OCI-LY7 (cell line): Measurements from ENCODE around the gene PLA2G2D. TPM values are rescaled to one million over a fixed set of nuclear protein-coding genes. Genes with fewer than 3 reads are reported as not detected.

ENCODE experiments used
- BruUV-seq: library from RNA; stranded (reverse); fragments of 400-500 nt; replicated peaks from 2 replicates; lab custom pipeline; 2021; lab: Mats Ljungman, UMichigan
- CTCF ChIA-PET: fragments of 300-600 bp; sonication (Branson Sonifier 250); formaldehyde crosslinking; loops from one replicate; lab custom pipeline; 2022; ENCODE audit warnings: antibody characterized with exemption; ENCODE audit not compliant: unreplicated experiment; lab: Charles Lee
- POLR2A ChIA-PET: fragments of 300-600 bp; sonication (Branson Sonifier 250); formaldehyde crosslinking; loops from one replicate; lab custom pipeline; 2022; ENCODE audit warnings: antibody characterized with exemption; lab: Charles Lee
- DNase-seq: peaks from one replicate; pipeline ENCODE4 v3.0.0-alpha.2; 2015; ENCODE audit warnings: low spot score
- H2AFZ ChIP-seq: fragments of 200-600 bp; sonication (generic), shearing (Covaris generic); 2 replicates; pipeline ENCODE4 v1.6.1; 2014; ENCODE audit warnings: mild to moderate bottlenecking, antibody characterized with exemption, low read length, moderate library complexity
- H3K27ac ChIP-seq: fragments of 200-600 bp; sonication (generic); 2 replicates; pipeline ENCODE4 v1.5.1; 2014; ENCODE audit warnings: mixed run types, low read depth, mild to moderate bottlenecking, moderate library complexity, low read length, inconsistent platforms; ENCODE audit not compliant: poor library complexity, severe bottlenecking
- H3K36me3 ChIP-seq: fragments of 200-600 bp; sonication (generic); 2 replicates; pipeline ENCODE4 v1.6.1; 2014; ENCODE audit warnings: mild to moderate bottlenecking, antibody characterized with exemption, low read length, moderate library complexity, mixed read lengths; ENCODE audit not compliant: insufficient read depth
- H3K4me1 ChIP-seq: fragments of 200-600 bp; sonication (generic); 2 replicates; pipeline ENCODE4 v1.5.1; 2014; ENCODE audit warnings: mild to moderate bottlenecking, low read length; ENCODE audit not compliant: insufficient read depth, poor library complexity, severe bottlenecking
- H3K4me2 ChIP-seq: fragments of 200-600 bp; sonication (generic); 2 replicates; pipeline ENCODE4 v1.6.1; 2014; ENCODE audit warnings: mild to moderate bottlenecking, low read length
- H3K4me3 ChIP-seq: fragments of 200-600 bp; sonication (generic); 2 replicates; pipeline ENCODE4 v1.5.1; 2014; ENCODE audit warnings: mild to moderate bottlenecking, low read depth, low read length; ENCODE audit not compliant: poor library complexity, severe bottlenecking
- H3K79me2 ChIP-seq: fragments of 200-600 bp; sonication (generic); 2 replicates; pipeline ENCODE4 v1.6.1; 2016; ENCODE audit warnings: low read depth, mild to moderate bottlenecking, low read length, moderate library complexity, mixed read lengths; ENCODE audit not compliant: insufficient read depth
- H3K9me2 ChIP-seq: fragments of 200-600 bp; sonication (generic); 2 replicates; pipeline ENCODE4 v1.6.1; 2016; ENCODE audit warnings: mild to moderate bottlenecking, low read length, mixed read lengths; ENCODE audit not compliant: insufficient read depth
- H3K9me3 ChIP-seq: fragments of 200-600 bp; sonication (generic); 2 replicates; pipeline ENCODE4 v1.6.1; 2014; ENCODE audit warnings: mild to moderate bottlenecking, mixed run types, low read length, mixed read lengths
- H4K20me1 ChIP-seq: fragments of 200-600 bp; sonication (generic); 2 replicates; pipeline ENCODE4 v1.6.1; 2014; ENCODE audit warnings: mild to moderate bottlenecking, antibody characterized with exemption, low read length, moderate library complexity, mixed read lengths; ENCODE audit not compliant: insufficient read depth
- EZH2phosphoT487 ChIP-seq: fragments of 200-600 bp; sonication (generic); IDR thresholded peaks from 2 replicates; pipeline ENCODE4 v1.6.1; 2018; ENCODE audit warnings: low read depth, borderline replicate concordance, mild to moderate bottlenecking, mixed run types, antibody characterized with exemption, low read length, moderate library complexity, mixed read lengths
- intact Hi-C: fragments of 100-400 bp; cut with micrococcal nuclease; formaldehyde crosslinking; loops from one replicate; pipeline ENCODE4 v1.10.0; 2022; ENCODE audit not compliant: unreplicated experiment
- total RNA-seq, 2 experiments: library from RNA; depleted of rRNA in 1 of 2; stranded (reverse); fragments of >200 nt in 1 of 2; shearing (Covaris generic) in 1 of 2; gene quantifications; 2 replicates each; pipeline ENCODE4 v1.2.3, GENCODE V29; 2014 to 2022
- TF ChIP-seq, protein P1 (sequence below): fragments of 200-600 bp; sonication (generic); conservative IDR thresholded peaks from 2 replicates; pipeline ENCODE4 v1.5.1; 2014; ENCODE audit warnings: mild to moderate bottlenecking, antibody characterized with exemption, low read length, moderate library complexity, mixed read lengths

The PLA2G2D gene
- total RNA-seq, 2 experiments from 2014 or later: not detected

DNA sequence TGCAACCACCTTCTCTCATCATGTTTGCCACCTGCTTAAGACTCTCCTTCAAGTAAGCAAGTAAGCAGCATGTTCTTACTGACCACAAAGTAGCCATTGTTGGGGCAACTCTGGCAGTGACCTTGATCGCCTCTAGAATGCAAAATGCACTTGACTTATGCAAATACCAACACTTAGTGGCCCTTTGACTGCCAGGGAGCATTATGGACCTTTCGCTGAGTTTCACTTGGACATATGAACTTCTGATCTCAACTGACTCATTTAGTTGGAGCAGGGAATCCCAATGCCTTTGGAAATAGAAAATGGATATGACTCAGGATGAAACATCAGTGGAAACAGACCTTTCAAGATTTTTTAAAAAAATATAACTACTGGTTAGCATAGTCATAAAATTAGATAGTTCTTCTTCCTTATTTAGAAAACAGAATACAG, 55.5 kb downstream of the PLA2G2D start:
- H4K20me1 ChIP-seq: no peaks in the 10 kb centered on the region
- no peaks in the 10 kb centered on the region for H3K79me2 ChIP-seq
- no peak overlapping the region for H3K4me2 ChIP-seq
- no peak overlapping the region for H3K27ac ChIP-seq
- intact Hi-C loops: no loop called here
- H3K4me1 ChIP-seq: peaks cover 12% of the 10 kb centered on the region
- DNase-seq: no peak
- no peak for TF ChIP-seq EZH2phosphoT487
- TF ChIP-seq, protein P1, sequence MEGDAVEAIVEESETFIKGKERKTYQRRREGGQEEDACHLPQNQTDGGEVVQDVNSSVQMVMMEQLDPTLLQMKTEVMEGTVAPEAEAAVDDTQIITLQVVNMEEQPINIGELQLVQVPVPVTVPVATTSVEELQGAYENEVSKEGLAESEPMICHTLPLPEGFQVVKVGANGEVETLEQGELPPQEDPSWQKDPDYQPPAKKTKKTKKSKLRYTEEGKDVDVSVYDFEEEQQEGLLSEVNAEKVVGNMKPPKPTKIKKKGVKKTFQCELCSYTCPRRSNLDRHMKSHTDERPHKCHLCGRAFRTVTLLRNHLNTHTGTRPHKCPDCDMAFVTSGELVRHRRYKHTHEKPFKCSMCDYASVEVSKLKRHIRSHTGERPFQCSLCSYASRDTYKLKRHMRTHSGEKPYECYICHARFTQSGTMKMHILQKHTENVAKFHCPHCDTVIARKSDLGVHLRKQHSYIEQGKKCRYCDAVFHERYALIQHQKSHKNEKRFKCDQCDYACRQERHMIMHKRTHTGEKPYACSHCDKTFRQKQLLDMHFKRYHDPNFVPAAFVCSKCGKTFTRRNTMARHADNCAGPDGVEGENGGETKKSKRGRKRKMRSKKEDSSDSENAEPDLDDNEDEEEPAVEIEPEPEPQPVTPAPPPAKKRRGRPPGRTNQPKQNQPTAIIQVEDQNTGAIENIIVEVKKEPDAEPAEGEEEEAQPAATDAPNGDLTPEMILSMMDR: no peak
- H3K36me3 ChIP-seq: no peaks in the 10 kb centered on the region
- no peaks in the 10 kb centered on the region for H3K9me3 ChIP-seq
- POLR2A ChIA-PET: no interaction called here
- BruUV-seq: no TSS peak
- H3K4me3 ChIP-seq: no peak overlapping the region
- CTCF ChIA-PET: no interaction called here
- H2AFZ ChIP-seq: no peak overlapping the region
- no peaks in the 10 kb centered on the region for H3K9me2 ChIP-seq

Other genes with a start within 250 kb of the PLA2G2D start
- gene OTUD3, start 237.1 kb downstream of the PLA2G2D start, total RNA-seq (2014; rRNA removed; shearing (Covaris generic)): 5.6 and 7.3 TPM in 2 replicates
- gene OTUD3, start 237.1 kb downstream of the PLA2G2D start, total RNA-seq (2022): 12.2 and 14.7 TPM in 2 replicates
- not detected in 2 replicates for gene PLA2G2E, start 195.9 kb downstream of the PLA2G2D start, total RNA-seq (2014; rRNA removed; shearing (Covaris generic))
- gene PLA2G2E, start 195.9 kb downstream of the PLA2G2D start, total RNA-seq (2022): not detected in 2 replicates
- not detected in 2 replicates for gene PLA2G2A, start 139.9 kb downstream of the PLA2G2D start, total RNA-seq (2014; rRNA removed; shearing (Covaris generic))
- not detected in 2 replicates for gene PLA2G2A, start 139.9 kb downstream of the PLA2G2D start, total RNA-seq (2022)
- not detected in 2 replicates for gene PLA2G5, start 49.3 kb downstream of the PLA2G2D start, total RNA-seq (2014; rRNA removed; shearing (Covaris generic))
- not detected in 2 replicates for gene PLA2G5, start 49.3 kb downstream of the PLA2G2D start, total RNA-seq (2022)
- not detected in 2 replicates for gene PLA2G2F, start 19.8 kb upstream of the PLA2G2D start, total RNA-seq (2014; rRNA removed; shearing (Covaris generic))
- gene PLA2G2F, start 19.8 kb upstream of the PLA2G2D start, total RNA-seq (2022): not detected in 2 replicates
- 0.28 and 0.50 TPM in 2 replicates for gene UBXN10, start 66.6 kb upstream of the PLA2G2D start, total RNA-seq (2014; rRNA removed; shearing (Covaris generic))
- 0.35 and 0.42 TPM in 2 replicates for gene UBXN10, start 66.6 kb upstream of the PLA2G2D start, total RNA-seq (2022)
- 0.44 TPM in 1 of 2 replicates, not detected in the other for gene PLA2G2C, start 67.0 kb upstream of the PLA2G2D start, total RNA-seq (2014; rRNA removed; shearing (Covaris generic))
- 0.57 and 0.83 TPM in 2 replicates for gene PLA2G2C, start 67.0 kb upstream of the PLA2G2D start, total RNA-seq (2022)
- gene VWA5B1, start 171.3 kb upstream of the PLA2G2D start, total RNA-seq (2014; rRNA removed; shearing (Covaris generic)): 0.18 and 0.25 TPM in 2 replicates
- gene VWA5B1, start 171.3 kb upstream of the PLA2G2D start, total RNA-seq (2022): 0.13 and 0.19 TPM in 2 replicates